Colonic mucosa (tissue), 4 donors: ENCODE data around the gene DOCK9. TPM values are rescaled to one million over a fixed set of nuclear protein-coding genes. Genes with fewer than 3 reads are reported as not detected.

ENCODE experiments used
- DNase-seq: peaks from one replicate; pipeline ENCODE4 v3.0.0-alpha.2; 2020
- H3K27ac ChIP-seq: fragments of 200-600 bp; one replicate; pipeline ENCODE4 v1.8.0; 2021
- H3K27me3 ChIP-seq: fragments of 200-600 bp; one replicate; pipeline ENCODE4 v1.8.0; 2021
- H3K36me3 ChIP-seq: fragments of 200-600 bp; one replicate; pipeline ENCODE4 v1.8.0; 2021
- H3K4me1 ChIP-seq: fragments of 200-600 bp; one replicate; pipeline ENCODE4 v1.8.0; 2021; ENCODE audit warnings: mild to moderate bottlenecking
- H3K4me3 ChIP-seq: fragments of 200-600 bp; one replicate; pipeline ENCODE4 v1.8.0; 2021
- H3K9ac ChIP-seq, 2 donors: one replicate each; pipeline ENCODE4 v1.7.0; 2013; ENCODE audit warnings: control low read depth in 2 of 2, low read depth in 2 of 2, low read length in 2 of 2
- H3K9me3 ChIP-seq: fragments of 200-600 bp; one replicate; pipeline ENCODE4 v1.8.0; 2021
- intact Hi-C: fragments of 100-400 bp; cut with DNase I; formaldehyde crosslinking; loops from one replicate; pipeline ENCODE4 v1.14.1; 2022
- total RNA-seq, 2 donors: library from RNA; stranded (reverse); fragmentation: NEBNext Ultra II Directional in 1 of 2; extraction: Animal tissue kit (Norgen Biotek cat#: 25700) in 1 of 2; gene quantifications; one replicate each; pipeline ENCODE4 v1.2.1, GENCODE V29; 2021
- TF ChIP-seq, protein P1 (sequence below): fragments of 200-600 bp; IDR thresholded peaks from one replicate; pipeline ENCODE4 v1.8.0; 2022; ENCODE audit warnings: antibody characterized with exemption, mild to moderate bottlenecking
- donor health status: healthy.
- donor health status: DM: no; HTN: no; CAD: no.
- donor health status: DM: no; HTN: no; CAD: no.

Gene DOCK9
- total RNA-seq, 2 donors from 2014 or later = 42.3 to 52.4 TPM

DNA sequence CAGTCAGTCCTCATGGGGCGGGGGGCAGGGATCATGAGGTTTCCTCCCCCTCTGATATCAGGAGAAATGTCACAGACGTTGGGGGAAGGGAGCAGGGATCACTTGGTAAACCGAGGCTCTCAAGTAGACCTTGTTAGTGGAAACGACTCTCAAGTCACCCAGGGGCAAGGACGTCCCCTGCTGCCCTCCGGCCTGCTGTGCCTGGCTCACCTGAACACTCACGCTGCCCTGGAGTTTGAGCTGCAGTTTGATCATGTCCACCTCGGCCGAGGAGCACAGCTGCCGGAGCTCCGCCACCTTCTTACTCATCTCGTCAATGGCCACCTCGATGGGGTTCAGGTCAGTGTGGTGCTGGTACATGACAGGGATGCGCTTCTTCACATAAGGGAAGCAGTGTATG, 177.8 kb downstream of the DOCK9 start:
- no peaks in the 10 kb centered on the region for H3K4me1 ChIP-seq
- H3K4me3 ChIP-seq = no peak overlapping the region
- H3K36me3 ChIP-seq = peaks cover 3% of the 10 kb centered on the region
- H3K9ac ChIP-seq = no peak overlapping the region
- TF ChIP-seq, protein P1, sequence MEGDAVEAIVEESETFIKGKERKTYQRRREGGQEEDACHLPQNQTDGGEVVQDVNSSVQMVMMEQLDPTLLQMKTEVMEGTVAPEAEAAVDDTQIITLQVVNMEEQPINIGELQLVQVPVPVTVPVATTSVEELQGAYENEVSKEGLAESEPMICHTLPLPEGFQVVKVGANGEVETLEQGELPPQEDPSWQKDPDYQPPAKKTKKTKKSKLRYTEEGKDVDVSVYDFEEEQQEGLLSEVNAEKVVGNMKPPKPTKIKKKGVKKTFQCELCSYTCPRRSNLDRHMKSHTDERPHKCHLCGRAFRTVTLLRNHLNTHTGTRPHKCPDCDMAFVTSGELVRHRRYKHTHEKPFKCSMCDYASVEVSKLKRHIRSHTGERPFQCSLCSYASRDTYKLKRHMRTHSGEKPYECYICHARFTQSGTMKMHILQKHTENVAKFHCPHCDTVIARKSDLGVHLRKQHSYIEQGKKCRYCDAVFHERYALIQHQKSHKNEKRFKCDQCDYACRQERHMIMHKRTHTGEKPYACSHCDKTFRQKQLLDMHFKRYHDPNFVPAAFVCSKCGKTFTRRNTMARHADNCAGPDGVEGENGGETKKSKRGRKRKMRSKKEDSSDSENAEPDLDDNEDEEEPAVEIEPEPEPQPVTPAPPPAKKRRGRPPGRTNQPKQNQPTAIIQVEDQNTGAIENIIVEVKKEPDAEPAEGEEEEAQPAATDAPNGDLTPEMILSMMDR = no peak
- no peak for DNase-seq
- H3K9me3 ChIP-seq = no peaks in the 10 kb centered on the region
- intact Hi-C loops = no loop called here
- H3K27ac ChIP-seq = no peak overlapping the region
- H3K27me3 ChIP-seq = no peaks in the 10 kb centered on the region

DNA sequence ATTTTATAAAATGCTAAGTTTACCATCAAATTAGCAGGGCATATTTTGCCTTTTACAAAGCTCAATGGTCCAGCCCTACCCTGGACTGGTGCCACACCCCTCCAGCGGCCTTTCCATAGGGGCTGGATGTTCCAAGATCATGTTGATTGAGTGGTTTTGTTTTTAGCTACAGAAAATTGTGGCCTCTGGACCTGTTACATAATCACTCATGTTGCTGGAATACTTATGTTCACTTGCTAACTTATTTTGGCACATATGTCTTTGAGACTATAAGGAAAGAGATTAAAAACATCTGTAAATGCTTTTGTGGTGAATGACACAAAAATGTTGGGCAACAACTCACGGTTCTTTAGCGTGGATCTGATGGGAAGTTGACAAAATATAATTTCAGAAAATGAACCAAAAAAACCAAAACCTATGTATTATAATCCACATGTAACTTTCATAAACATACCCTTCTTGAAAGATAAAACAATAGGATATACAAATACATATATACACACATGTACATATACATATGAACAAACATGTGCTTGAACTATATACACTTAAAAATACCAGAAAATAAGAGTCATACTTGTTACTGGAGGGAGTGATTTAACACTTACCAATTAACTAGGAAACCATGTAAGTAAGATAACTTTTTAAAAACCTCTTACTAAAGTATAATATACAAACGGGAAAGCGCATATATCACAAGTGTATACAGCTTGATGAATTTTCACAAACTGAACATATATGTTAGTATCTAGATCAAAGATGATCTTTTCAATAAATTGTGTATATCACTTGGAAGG, 178.8 kb downstream of the DOCK9 start:
- no peak for DNase-seq
- Histone ChIP-seq H3K4me1 (no peaks in the 10 kb centered on the region), H3K36me3 (peaks cover 3% of the 10 kb centered on the region), H3K27ac (no peak overlapping the region), H3K9ac (no peak overlapping the region), H3K4me3 (no peak overlapping the region), H3K9me3 (no peaks in the 10 kb centered on the region), H3K27me3 (no peaks in the 10 kb centered on the region)
- intact Hi-C loops = no loop called here
- TF ChIP-seq, protein P1 = no peak

GRCh38 chr13:98797456-98797855, 180.4 kb downstream of the DOCK9 start:
- DNase-seq = no peak
- no peak overlapping the region for H3K27ac ChIP-seq
- no peaks in the 10 kb centered on the region for H3K27me3 ChIP-seq
- intact Hi-C loops = no loop called here
- peaks cover 3% of the 10 kb centered on the region for H3K36me3 ChIP-seq
- no peak overlapping the region for H3K4me3 ChIP-seq
- H3K9me3 ChIP-seq = no peaks in the 10 kb centered on the region
- H3K9ac ChIP-seq = no peak overlapping the region
- TF ChIP-seq, protein P1 = no peak
- no peaks in the 10 kb centered on the region for H3K4me1 ChIP-seq

- DNase-seq = no peak
- H3K4me3 ChIP-seq = no peak overlapping the region
- no peak overlapping the region for H3K9ac ChIP-seq
- H3K27me3 ChIP-seq = no peaks in the 10 kb centered on the region
- intact Hi-C loops = no loop called here
- peaks cover 3% of the 10 kb centered on the region for H3K36me3 ChIP-seq
- TF ChIP-seq, protein P1 = no peak
- no peak overlapping the region for H3K27ac ChIP-seq
- no peaks in the 10 kb centered on the region for H3K9me3 ChIP-seq
- no peaks in the 10 kb centered on the region for H3K4me1 ChIP-seq
Measured at GRCh38 chr13:98796798-98797197, 181.1 kb downstream of the DOCK9 start.

DNA sequence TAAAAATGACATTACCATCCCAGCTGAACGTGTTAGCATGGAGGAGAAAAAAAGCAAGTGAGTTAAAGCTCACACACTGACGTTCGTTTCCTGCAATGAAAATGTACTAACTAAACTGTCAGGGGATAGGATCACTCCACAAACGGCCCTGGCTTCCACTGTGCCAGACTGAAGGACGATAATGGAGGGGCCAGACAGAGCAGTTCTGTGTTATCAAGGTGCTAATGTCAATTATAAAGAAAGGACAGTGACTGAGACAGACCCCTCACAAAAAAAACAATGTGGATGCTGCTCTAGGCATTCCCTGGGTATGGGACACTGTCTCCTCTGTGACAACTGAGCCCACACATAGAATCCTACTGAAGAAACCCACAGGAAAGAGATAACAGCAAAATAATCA, 181.7 kb downstream of the DOCK9 start:
- Histone ChIP-seq H3K36me3 (peaks cover 3% of the 10 kb centered on the region), H3K27ac (no peak overlapping the region), H3K9ac (no peak overlapping the region), H3K9me3 (no peaks in the 10 kb centered on the region), H3K4me3 (no peak overlapping the region), H3K4me1 (no peaks in the 10 kb centered on the region), H3K27me3 (no peaks in the 10 kb centered on the region)
- TF ChIP-seq, protein P1 = no peak
- intact Hi-C loops = no loop called here
- no peak for DNase-seq
